ENCODE measurements around the gene IMPACT.

GRCh38 chr18:24475926-24476589 lies 49.6 kb downstream of the IMPACT start:
- TF ChIP-seq POLR2A (IDR thresholded peaks at IDR 0.05) (no peak), POLR2AphosphoS5 (IDR thresholded peaks at IDR 0.05) (no peak)
- TF ChIP-seq, protein P1, sequence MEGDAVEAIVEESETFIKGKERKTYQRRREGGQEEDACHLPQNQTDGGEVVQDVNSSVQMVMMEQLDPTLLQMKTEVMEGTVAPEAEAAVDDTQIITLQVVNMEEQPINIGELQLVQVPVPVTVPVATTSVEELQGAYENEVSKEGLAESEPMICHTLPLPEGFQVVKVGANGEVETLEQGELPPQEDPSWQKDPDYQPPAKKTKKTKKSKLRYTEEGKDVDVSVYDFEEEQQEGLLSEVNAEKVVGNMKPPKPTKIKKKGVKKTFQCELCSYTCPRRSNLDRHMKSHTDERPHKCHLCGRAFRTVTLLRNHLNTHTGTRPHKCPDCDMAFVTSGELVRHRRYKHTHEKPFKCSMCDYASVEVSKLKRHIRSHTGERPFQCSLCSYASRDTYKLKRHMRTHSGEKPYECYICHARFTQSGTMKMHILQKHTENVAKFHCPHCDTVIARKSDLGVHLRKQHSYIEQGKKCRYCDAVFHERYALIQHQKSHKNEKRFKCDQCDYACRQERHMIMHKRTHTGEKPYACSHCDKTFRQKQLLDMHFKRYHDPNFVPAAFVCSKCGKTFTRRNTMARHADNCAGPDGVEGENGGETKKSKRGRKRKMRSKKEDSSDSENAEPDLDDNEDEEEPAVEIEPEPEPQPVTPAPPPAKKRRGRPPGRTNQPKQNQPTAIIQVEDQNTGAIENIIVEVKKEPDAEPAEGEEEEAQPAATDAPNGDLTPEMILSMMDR (IDR thresholded peaks at IDR 0.05) = no peak

Data from breast epithelium (tissue), 3 donors.